Brain microvascular endothelial cell (primary cell): ENCODE results near the gene NTM.
A peak's percentile ranks its signal among the peaks of the same experiment; 100 is the strongest.

Source experiments
- DNase-seq: peaks from one replicate; pipeline ENCODE4 v3.0.0-alpha.2; 2020
- H3K27ac ChIP-seq: fragments of 250-450 bp; sonication (Bioruptor Pico); 2 replicates; pipeline ENCODE4 v1.5.1; 2020; ENCODE audit warnings: mild to moderate bottlenecking, moderate library complexity
- H3K27me3 ChIP-seq: fragments of 250-450 bp; sonication (Bioruptor Pico); replicated peaks from 2 replicates; pipeline ENCODE4 v1.5.1; 2020; ENCODE audit warnings: mild to moderate bottlenecking
- H3K36me3 ChIP-seq: fragments of 250-450 bp; sonication (Bioruptor Pico); replicated peaks from 2 replicates; pipeline ENCODE4 v1.5.1; 2020; ENCODE audit warnings: mild to moderate bottlenecking
- H3K4me3 ChIP-seq: 2 replicates; pipeline ENCODE4 v1.5.1; 2011; ENCODE audit warnings: low read depth, mild to moderate bottlenecking, control low read depth, low read length, moderate library complexity
- in situ Hi-C: cut with HindIII; loops from 2 replicates; pipeline ENCODE4 v1.10.0; 2017; ENCODE audit warnings: low sequenced_read_pairs, low pct_ligation_motif_present
- TF ChIP-seq, protein P1 (sequence below): IDR thresholded peaks from 2 replicates; pipeline ENCODE4 v1.5.1; 2011; ENCODE audit warnings: low read depth, mild to moderate bottlenecking, moderate library complexity, low read length, control low read depth, inconsistent platforms; ENCODE audit errors: missing control alignments

NTM gene

GRCh38 chr11:132253469-132254264 is 883.3 kb downstream of the NTM start:
- TF ChIP-seq, protein P1, sequence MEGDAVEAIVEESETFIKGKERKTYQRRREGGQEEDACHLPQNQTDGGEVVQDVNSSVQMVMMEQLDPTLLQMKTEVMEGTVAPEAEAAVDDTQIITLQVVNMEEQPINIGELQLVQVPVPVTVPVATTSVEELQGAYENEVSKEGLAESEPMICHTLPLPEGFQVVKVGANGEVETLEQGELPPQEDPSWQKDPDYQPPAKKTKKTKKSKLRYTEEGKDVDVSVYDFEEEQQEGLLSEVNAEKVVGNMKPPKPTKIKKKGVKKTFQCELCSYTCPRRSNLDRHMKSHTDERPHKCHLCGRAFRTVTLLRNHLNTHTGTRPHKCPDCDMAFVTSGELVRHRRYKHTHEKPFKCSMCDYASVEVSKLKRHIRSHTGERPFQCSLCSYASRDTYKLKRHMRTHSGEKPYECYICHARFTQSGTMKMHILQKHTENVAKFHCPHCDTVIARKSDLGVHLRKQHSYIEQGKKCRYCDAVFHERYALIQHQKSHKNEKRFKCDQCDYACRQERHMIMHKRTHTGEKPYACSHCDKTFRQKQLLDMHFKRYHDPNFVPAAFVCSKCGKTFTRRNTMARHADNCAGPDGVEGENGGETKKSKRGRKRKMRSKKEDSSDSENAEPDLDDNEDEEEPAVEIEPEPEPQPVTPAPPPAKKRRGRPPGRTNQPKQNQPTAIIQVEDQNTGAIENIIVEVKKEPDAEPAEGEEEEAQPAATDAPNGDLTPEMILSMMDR: no peak
- H3K27ac ChIP-seq: no peak overlapping the region
- in situ Hi-C loops: no loop called here
- no peak overlapping the region for H3K4me3 ChIP-seq
- no peaks in the 10 kb centered on the region for H3K27me3 ChIP-seq
- no peak for DNase-seq
- H3K36me3 ChIP-seq: no peaks in the 10 kb centered on the region

GRCh38 chr11:132254906-132255305 is 884.5 kb downstream of the NTM start:
- in situ Hi-C loops: no loop called here
- H3K4me3 ChIP-seq: no peak overlapping the region
- H3K36me3 ChIP-seq: no peaks in the 10 kb centered on the region
- DNase-seq: no peak
- no peaks in the 10 kb centered on the region for H3K27me3 ChIP-seq
- no peak overlapping the region for H3K27ac ChIP-seq
- TF ChIP-seq, protein P1: no peak

- in situ Hi-C loops: no loop called here
- TF ChIP-seq, protein P1: no peak
- H3K27ac ChIP-seq: no peak overlapping the region
- no peak overlapping the region for H3K4me3 ChIP-seq
- no peak for DNase-seq
- H3K36me3 ChIP-seq: no peaks in the 10 kb centered on the region
- H3K27me3 ChIP-seq: no peaks in the 10 kb centered on the region
Observed at GRCh38 chr11:132256528-132257279, 886.3 kb downstream of the NTM start.

GRCh38 chr11:132257871-132258270 is 887.5 kb downstream of the NTM start:
- TF ChIP-seq, protein P1: no peak
- no peak overlapping the region for H3K4me3 ChIP-seq
- in situ Hi-C loops: no loop called here
- no peak overlapping the region for H3K27ac ChIP-seq
- no peak for DNase-seq
- no peaks in the 10 kb centered on the region for H3K36me3 ChIP-seq
- H3K27me3 ChIP-seq: no peaks in the 10 kb centered on the region

GRCh38 chr11:132258875-132259274 is 888.5 kb downstream of the NTM start:
- TF ChIP-seq, protein P1: no peak
- H3K36me3 ChIP-seq: no peaks in the 10 kb centered on the region
- no peak overlapping the region for H3K27ac ChIP-seq
- DNase-seq: peak; percentile 75
- H3K27me3 ChIP-seq: no peaks in the 10 kb centered on the region
- no peak overlapping the region for H3K4me3 ChIP-seq
- in situ Hi-C loops: no loop called here
